BJ (cell line): ENCODE data around the gene ALDH6A1. TPM values are rescaled to one million over a fixed set of nuclear protein-coding genes. Genes with fewer than 3 reads are reported as not detected.
"Not testable (repeated sequence)": the region's sequence is repeated elsewhere in the genome, so short reads cannot be mapped to it uniquely, and the experiment has no call there.

Source experiments
- CTCF ChIA-PET: fragments of 350-600 bp; formaldehyde crosslinking; extraction: SDS; loops from one replicate; lab custom pipeline; 2021; ENCODE audit warnings: antibody characterized with exemption, inconsistent platforms; lab: Yijun Ruan, JAX
- POLR2A ChIA-PET: fragments of 300-600 bp; sonication (Branson Sonifier 250); formaldehyde crosslinking; extraction: SDS; loops from one replicate; lab custom pipeline; 2021; ENCODE audit warnings: antibody characterized with exemption; lab: Charles Lee
- DNase-seq: peaks from one replicate; pipeline ENCODE4 v3.0.0-alpha.2; 2011; ENCODE audit warnings: low read depth
- H3K27me3 ChIP-seq: 2 replicates; pipeline ENCODE4 v1.6.0; 2011; ENCODE audit warnings: low read length; ENCODE audit not compliant: control insufficient read depth, insufficient read depth
- H3K36me3 ChIP-seq: 2 replicates; pipeline ENCODE4 v1.5.1; 2011; ENCODE audit warnings: low read length; ENCODE audit not compliant: control insufficient read depth, insufficient read depth
- H3K4me3 ChIP-seq: 2 replicates; pipeline ENCODE4 v1.5.1; 2011; ENCODE audit warnings: low read depth, mild to moderate bottlenecking, control low read depth, low read length
- polyA minus RNA-seq: library from RNA; depleted of rRNA, polyadenylated mRNA; stranded (reverse); fragments of >200 nt; gene quantifications from 2 replicates; pipeline ENCODE4 v1.2.3, GENCODE V29; 2011; rRNA and poly(A)+ RNA removed
- polyA plus RNA-seq: library from polyadenylated mRNA; depleted of rRNA; stranded (reverse); fragments of >200 nt; gene quantifications from 2 replicates; pipeline ENCODE4 v1.2.3, GENCODE V29; 2011; rRNA removed
- TF ChIP-seq, protein P1 (sequence below): IDR thresholded peaks from 2 replicates; pipeline ENCODE4 v1.5.1; 2011; ENCODE audit warnings: low read depth, mild to moderate bottlenecking, control low read depth, inconsistent platforms, low read length, moderate library complexity; ENCODE audit not compliant: insufficient read depth

ALDH6A1 gene
- polyA plus RNA-seq (9.1 and 10.6 TPM in 2 replicates), polyA minus RNA-seq (10.0 and 11.3 TPM in 2 replicates)

- Histone ChIP-seq H3K36me3 (no peaks in the 10 kb centered on the region), H3K4me3 (peak within 1 kb of the TSS; percentile 67), H3K27me3 (no peaks in the 10 kb centered on the region)
- TF ChIP-seq, protein P1, sequence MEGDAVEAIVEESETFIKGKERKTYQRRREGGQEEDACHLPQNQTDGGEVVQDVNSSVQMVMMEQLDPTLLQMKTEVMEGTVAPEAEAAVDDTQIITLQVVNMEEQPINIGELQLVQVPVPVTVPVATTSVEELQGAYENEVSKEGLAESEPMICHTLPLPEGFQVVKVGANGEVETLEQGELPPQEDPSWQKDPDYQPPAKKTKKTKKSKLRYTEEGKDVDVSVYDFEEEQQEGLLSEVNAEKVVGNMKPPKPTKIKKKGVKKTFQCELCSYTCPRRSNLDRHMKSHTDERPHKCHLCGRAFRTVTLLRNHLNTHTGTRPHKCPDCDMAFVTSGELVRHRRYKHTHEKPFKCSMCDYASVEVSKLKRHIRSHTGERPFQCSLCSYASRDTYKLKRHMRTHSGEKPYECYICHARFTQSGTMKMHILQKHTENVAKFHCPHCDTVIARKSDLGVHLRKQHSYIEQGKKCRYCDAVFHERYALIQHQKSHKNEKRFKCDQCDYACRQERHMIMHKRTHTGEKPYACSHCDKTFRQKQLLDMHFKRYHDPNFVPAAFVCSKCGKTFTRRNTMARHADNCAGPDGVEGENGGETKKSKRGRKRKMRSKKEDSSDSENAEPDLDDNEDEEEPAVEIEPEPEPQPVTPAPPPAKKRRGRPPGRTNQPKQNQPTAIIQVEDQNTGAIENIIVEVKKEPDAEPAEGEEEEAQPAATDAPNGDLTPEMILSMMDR: peak; percentile 21; the same call in 1 of the 2 replicates
- CTCF ChIA-PET: interaction anchor here (0.6 to 1.0 kb wide), 2 partner anchors 167 to 173 kb away, joined by 3 read pairs; no protein-coding TSS in a partner anchor
- POLR2A ChIA-PET: interaction anchor here (0.7 kb wide), 1 partner anchor 328 kb away, joined by 4 read pairs; no protein-coding TSS in a partner anchor
- peak; percentile 100 for DNase-seq
These were observed at the start of gene ALDH6A1, which contains the start of gene LIN52 for GRCh38 chr14:74084277-74085046. ALDH6A1 (minus strand) TSS chr14:74084453; CDS start chr14:74084394, 59 bp downstream. LIN52 (plus strand) TSS chr14:74084956; CDS start chr14:74084975, 19 bp downstream.

DNA sequence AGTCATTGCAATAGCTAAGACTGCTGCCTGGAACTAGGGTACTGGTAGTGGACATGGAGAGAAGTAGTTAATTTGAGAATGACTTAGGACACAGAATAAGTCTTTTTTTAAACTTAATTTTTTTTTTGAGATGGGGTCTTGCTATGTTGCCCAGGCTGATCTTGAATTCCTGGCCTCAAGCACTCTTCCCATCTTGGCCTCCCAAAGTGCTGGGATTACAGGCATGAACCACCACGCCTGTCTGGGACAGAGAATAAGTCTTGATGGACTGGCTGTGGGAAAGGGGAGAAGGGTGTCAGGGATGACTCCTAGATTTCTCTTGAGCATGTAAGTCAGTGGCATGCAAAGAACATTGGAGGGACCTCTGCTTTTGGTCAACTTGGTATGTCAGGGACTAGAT, 43.4 kb upstream of the ALDH6A1 start:
- no peaks in the 10 kb centered on the region for H3K36me3 ChIP-seq
- ChIA-PET CTCF (interaction anchor here (1.2 kb wide), 1 partner anchor 13 kb away, joined by 3 read pairs; no protein-coding TSS in a partner anchor), POLR2A (no interaction called here)
- DNase-seq: no peak
- TF ChIP-seq, protein P1: no peak
- no peaks in the 10 kb centered on the region for H3K27me3 ChIP-seq
- no peak overlapping the region for H3K4me3 ChIP-seq

- Histone ChIP-seq H3K27me3 (no peaks in the 10 kb centered on the region), H3K36me3 (no peaks in the 10 kb centered on the region), H3K4me3 (no peak overlapping the region)
- ChIA-PET CTCF (interaction anchor here (0.6 to 1.2 kb wide), 2 partner anchors 14 to 19 kb away, joined by 3 read pairs; no protein-coding TSS in a partner anchor), POLR2A (no interaction called here)
- DNase-seq: no peak
- TF ChIP-seq, protein P1: no peak
These were observed 42.2 kb upstream of the ALDH6A1 start for GRCh38 chr14:74126315-74127013.

DNA sequence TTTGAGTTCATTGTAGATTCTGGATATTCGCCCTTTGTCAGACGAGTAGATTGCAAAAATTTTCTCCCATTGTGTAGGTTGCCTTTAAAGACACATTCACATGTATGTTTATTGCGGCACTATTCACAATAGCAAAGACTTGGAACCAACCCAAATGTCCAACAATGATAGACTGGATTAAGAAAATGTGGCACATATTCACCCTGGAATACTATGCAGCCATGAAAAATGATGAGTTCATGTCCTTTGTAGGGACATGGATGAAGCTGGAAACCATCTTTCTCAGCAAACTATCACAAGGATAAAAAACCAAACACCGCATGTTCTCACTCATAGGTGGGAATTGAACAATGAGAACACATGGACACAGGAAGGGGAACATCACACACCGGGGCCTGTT, 41.2 kb upstream of the ALDH6A1 start:
- H3K36me3 ChIP-seq, POLR2A ChIA-PET, CTCF ChIA-PET, H3K27me3 ChIP-seq, DNase-seq, H3K4me3 ChIP-seq: not testable (repeated sequence)

DNA sequence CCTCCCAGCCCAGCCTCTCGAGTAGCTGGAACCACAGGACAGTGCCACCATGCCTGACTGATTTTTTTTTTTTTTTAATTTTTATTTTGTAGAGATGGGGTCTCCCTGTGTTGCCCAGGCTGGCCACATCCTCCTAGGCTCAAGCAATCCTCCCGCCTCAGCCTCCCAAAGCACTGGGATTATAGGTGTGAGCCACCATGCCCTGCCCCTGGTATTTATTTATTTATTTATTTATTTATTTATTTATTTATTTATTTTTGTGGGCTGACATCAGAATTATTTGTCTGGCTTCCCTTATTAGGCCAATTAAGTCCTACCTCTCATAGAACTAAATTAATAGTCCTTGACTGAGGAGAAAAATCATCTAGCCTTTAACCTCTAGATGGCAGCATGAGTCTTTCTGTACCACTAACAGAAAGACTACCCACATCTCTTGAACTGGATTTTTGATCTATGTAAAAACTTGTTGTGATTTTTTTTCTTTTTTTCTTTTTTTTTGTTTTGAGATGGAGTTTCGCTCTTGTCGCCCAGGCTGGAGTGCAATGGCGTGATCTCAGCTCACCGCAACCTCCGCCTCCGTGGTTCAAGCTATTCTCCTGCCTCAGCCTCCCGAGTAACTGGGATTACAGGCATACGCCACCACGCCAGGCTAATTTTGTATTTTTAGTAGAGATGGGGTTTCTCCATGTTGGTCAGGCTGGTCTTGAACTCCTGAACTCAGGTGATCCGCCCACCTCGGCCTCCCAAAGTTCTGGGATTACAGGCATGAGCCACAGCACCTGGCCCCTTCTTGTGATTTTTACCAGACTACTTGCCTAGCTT, 27.4 kb upstream of the ALDH6A1 start:
- CTCF ChIA-PET: interaction anchor here (0.6 to 4.2 kb wide), 26 partner anchors 8 to 846 kb away, joined by 3 to 23 read pairs (median 4); no protein-coding TSS in a partner anchor

More for the DNA sequence above, 27.4 kb upstream of the ALDH6A1 start:
- H3K36me3 ChIP-seq, H3K27me3 ChIP-seq, H3K4me3 ChIP-seq, POLR2A ChIA-PET: not testable (repeated sequence)
- TF ChIP-seq, protein P1: peak; percentile 61
- DNase-seq: peak; percentile 7
